GM21526 (cell line): ENCODE measurements around the gene IL1RAPL1.
"Not testable (repeated sequence)": the region's sequence is repeated elsewhere in the genome, so short reads cannot be mapped to it uniquely, and the experiment has no call there.

Experiments used
- ATAC-seq: cut with Tn5 transposase; IDR thresholded peaks from one replicate; pipeline ENCODE4 v1.9.1; 2021; ENCODE audit warnings: moderate library complexity; ENCODE audit not compliant: unreplicated experiment, low FRiP score

The IL1RAPL1 gene

DNA sequence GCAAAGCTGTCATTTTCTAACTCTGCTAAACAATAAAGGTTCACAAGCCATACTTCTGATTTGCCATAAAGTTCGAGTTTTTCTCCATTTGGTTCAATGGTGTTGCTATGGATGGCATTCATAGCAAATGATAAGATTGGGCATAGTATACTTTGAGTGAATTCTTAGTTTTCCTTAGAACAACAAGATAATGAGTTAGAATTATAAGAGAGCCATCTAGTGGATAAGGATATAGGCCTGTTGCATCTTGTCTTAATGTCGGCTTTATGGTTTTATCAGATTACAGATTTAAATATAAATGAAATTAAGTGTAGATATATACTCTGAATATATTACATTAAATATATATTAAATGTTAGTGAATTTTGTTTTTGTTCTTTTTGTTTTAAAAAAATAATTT lies 644.6 kb downstream of the IL1RAPL1 start:
- no peak for ATAC-seq

DNA sequence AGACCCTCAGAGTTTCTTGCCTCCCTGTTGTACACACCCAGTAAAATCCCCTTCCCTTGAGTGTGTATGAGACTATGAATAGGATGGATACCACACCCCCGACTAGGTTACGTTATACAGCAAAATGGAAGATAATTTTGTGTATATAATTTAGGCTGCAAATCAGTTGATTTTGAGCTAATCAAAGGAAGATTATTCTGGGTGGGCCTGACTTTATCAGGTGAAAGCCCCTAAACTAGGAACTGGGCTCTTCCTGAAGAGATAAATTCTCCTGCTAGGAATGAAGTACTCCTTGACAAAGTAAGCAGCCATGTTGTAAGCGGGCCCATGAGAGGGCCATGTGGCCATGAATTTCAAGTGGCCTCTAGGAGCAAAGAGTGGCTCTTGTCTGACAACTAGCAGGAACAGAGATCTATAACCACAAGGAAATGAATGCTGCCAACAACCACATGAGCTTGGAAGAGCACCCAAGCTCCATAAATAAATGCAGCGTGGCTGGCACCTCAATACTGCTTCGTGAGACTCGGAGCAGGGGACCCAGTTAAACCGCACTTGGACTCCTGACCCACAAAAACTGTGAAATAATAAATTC lies 646.4 kb downstream of the IL1RAPL1 start:
- no peak for ATAC-seq

DNA sequence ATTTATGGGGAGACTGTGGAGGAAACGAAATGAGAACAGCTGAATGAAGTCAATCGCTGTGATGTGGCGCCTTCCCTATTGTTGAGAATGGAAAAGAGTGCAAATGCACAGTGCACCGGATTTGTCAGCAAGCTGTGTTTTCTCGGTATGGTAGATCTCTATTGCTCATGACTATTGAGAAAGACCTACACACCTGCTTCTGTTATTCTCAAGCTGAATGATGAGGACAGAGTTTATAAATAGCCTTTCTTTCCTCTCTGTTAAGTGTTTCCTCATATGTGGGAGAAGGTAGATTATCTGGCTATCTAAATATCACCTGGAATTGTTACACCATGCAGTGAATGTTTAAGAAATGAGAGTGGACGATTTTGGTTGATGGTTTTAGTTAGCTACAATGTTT lies 650.7 kb downstream of the IL1RAPL1 start:
- no peak for ATAC-seq

DNA sequence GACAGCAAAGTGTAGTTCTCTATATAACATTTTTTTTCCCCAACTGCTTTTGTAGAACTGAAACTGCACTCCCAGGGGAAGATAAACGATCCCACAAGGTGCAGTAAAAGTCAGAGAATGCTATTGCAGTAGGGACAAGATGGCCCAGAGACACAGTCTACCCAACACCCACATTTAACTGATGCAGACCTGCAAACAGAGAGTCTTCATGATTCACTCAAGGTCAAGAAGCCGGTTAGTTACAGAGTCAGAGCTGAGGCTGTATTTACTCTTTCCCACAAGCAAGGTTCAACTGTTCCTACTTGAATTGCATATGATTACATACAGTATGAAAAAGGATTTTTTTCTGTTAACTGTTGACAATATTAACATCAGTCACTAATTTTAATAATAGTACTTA lies 654.6 kb downstream of the IL1RAPL1 start:
- no peak for ATAC-seq

DNA sequence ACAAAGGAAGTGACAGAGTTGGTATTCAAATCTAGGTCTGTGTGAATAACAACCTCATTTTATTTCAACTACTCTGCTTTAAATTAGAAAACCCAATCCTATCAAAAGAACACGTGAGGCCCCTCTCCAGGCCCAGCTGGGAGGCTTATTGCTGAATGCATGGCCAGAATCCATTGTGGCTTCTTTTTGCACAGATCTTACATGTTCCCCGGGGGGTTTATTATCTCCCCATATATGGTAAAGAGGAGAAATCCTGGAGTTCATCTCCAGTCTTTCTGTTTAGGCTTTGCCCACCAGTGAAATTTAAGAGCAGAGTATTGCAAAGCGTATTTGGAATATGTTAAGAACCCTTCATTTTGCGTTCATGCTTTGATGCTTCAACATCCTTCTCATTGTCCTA lies 655.6 kb downstream of the IL1RAPL1 start:
- ATAC-seq, result no peak

DNA sequence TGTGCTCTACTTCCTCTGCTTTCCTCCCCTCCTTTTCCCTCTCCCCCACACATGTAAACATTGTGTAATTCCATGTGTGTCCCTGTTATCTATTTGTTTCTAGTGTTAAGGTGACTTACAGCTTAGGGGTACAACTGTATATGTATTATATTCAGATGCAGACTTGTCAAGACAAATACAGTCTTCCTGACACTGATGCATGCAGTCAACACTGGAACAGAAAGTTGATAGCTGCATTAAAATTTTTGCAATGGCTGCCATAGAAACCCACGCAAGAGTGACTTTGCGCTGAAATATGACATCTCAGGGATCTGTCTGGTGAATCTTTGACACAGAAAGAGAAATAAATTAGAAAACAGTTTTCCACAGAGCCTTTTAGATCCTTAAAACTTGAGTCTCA lies 656.7 kb downstream of the IL1RAPL1 start:
- no peak for ATAC-seq

DNA sequence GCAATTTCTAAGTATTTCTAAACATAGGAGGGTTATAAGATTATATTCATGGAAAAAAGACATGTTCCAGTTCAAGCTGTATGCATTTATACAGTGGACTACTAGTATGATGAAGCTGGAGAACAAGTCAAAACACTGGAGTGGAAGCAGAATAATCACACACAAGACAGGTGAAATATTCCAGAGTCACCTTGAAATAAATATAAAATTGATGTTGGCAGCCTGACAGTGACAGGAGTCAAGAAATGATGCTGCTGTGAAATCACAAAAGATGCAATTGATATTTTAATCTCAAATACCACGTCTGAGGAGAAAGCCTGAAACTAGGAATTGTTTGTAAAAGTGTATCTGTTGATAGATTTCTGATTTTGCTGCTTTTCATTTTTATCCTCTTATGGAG lies 667.3 kb downstream of the IL1RAPL1 start:
- ATAC-seq, result no peak

DNA sequence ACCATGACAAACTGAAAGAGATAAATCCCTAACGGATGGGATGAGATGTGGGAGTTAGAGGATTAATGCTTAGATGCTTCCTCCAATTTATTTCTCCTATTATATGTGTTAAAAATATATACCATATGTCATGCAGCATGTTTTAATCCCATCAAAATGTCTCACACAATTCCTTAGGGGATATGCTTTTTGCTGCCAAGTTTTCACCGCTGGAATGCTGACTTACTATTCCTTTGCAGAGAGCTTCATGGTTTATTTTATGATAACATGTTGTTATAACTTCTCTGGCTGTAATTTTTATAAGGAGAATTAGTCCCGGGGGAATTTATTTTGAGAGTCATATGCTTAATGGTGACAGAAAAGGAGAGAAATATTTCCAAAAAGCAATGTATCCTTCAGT lies 670.3 kb downstream of the IL1RAPL1 start:
- no peak for ATAC-seq

DNA sequence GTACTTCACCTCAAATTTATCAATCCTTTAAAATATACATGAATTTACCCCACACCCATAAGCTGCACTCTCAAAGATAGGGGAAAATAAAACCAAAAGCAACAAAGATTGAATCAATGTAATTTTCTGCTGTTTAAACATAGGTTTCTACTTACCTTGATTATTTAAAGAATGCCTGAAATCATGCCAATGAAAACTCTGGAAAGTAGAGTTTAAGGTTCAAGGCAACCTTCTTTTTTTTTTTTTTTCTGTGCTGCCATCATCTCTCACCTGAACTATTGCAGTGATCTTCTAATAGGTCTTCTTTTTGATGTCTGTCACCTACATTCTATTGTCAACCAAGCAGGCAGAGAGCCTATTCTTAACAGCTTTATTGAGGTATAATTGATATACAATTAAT lies 682.1 kb downstream of the IL1RAPL1 start:
- no peak for ATAC-seq

DNA sequence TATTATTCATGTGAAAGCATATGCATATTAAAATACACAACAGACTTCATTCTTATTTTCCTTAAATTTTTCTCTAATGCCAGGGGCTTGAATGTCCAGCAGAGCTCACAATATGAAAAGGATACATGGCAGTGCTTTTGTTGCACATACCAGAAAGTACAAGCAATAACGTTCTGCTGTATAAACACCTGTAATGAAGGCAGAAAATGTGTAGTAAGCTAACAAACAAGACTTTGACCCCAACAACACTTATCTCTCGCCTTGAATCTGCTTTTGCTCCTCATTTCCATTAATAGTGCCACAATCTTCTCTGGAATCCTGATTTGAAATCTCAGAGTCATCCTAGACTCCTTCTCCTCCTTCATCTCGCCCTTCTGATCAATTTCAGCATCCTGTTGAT lies 687.3 kb downstream of the IL1RAPL1 start:
- no peak for ATAC-seq

DNA sequence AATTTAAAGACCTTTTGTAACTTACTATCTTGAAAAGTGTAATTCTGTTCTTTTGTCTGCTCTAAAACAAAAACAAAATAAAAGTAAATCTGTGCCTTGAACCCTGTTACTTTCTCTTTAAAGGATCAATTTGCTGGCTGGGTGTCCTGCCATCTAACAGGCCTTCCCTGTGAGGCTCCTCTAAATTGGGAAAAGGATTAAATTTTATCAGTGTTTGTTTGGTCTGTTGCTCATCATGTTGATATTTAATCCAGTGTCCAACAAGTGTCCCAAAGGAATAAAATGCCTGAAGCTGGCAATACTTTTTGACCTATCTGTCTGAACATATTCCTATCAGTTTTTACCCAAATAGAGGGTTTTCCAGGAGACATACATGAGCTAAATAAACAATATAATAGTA lies 688.7 kb downstream of the IL1RAPL1 start:
- ATAC-seq, result no peak

DNA sequence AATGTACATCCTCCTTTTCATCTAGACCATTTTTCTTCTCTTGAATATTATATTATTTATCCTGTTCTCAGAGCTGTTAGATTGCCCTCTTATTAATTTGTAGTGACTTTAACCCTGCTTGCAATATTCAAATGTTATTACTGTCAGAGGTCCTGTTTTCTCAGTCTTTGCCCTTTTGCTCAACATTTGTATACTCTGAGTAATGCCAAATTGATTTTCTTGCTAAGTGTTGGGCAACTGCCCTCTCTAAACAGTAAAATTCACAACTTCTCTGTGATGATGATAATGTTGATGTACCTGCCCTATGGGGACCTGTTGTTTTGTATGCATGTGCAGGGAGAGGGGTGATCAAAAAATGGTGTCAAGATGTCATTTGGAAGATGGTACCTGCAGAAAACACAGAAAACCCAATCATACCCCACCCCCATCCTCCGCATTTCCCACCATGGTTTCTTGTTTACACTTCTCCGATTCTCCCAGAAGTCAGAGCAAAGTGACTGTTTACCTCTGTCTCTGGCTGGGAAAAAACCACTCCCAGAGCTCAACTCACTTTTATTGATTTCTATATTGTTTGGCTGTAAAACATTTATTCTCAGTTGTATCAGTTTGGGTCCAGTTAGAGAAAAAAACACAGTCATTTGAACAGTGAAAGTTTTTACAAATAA lies 694.0 kb downstream of the IL1RAPL1 start:
- no peak for ATAC-seq

DNA sequence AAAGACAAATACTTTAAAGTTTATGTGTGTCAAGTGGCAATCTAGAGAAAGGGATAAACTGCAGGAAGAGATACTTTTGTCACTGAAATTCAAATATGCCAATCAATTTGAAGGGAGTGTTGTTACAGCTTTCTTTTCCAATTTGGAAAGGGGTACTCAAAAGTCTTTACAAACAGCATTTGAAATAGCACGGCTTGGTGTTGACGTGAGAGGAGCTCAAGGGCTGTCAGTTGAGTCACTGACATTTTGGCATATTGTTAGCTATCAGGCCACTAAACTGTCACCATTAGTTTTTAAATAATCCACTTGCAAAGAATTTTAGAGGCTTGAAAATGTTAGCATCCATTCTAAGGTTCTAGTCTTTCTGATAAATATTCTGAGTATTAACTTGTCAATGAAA lies 698.4 kb downstream of the IL1RAPL1 start:
- no peak for ATAC-seq

DNA sequence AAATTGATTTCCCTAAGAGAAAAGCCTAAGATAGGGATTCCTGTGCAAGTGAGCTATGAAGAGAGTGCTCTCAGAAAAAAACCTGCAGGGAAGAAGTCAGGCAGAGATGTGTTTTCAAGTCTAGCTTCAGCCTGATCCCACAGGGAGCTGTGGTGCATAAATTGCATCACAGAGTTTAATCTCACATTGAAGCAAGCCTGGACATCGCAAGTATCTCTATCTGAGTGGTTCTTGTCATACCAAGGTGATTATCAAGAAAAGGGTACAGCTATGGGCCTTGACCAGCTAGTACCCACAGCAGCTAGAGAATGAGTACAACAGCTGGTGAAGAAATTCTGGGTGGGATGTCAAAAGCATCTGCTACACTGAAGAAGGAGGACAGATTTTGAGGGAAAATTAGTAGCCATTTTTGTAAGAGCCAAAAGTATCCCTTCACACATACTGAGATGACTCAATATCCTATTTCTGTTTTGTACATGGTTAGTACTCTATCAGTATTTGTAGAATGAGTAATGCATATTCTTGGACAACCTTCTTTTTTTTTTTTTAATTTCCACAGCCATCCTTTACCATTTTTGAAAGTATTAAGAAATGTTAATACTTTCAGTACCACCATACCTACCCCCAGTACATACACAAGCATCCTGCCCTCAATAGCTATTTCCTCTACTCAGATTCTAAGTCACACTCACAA lies 708.9 kb downstream of the IL1RAPL1 start:
- ATAC-seq, result no peak

DNA sequence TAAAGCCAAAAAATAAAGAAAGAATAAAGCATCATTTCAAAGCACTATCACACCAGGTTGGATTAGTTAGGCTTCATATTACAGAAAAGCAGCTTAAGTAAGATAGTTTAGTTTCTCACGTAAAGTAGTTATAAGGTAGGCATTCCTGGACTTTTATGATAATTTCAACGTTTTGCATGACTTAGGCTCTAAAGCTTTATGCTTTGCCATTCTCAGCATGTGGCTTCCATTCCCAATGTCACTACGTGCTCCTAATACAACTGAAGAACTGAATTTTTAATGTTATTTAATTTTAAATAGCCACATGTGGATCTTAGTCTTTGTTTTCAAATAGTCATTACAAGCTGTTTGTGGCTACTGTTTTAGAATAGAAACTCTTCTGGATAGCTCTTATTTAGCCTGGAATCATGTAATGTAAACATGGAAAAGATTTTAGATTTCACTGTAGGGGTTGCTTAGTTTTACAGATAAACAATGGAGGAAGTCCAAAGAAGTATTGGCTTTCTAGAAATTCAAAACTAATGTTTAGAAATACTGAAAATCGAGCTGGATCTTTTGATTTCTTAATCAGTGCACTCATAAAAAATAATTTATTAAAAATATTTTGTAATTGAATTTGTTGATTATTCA lies 710.0 kb downstream of the IL1RAPL1 start:
- no peak for ATAC-seq

DNA sequence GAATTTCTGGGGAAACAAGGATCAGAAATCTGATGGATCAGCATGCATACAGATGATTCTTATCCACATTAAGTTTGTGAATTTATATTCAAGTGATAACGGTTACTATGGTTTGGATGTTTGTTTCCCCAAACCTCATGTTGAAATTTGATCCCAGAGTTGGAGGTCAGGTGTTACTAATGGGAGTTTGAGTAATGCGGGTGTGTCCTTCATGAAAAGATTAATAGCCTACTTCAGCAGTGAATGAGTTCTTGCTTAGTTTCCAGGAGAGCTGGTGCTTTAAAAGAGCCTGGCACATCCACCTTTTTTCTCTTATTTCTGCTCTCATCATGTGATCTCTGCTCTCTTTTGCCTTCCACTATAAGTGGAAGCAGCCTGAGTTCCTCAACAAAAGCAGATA lies 712.4 kb downstream of the IL1RAPL1 start:
- ATAC-seq, result no peak

DNA sequence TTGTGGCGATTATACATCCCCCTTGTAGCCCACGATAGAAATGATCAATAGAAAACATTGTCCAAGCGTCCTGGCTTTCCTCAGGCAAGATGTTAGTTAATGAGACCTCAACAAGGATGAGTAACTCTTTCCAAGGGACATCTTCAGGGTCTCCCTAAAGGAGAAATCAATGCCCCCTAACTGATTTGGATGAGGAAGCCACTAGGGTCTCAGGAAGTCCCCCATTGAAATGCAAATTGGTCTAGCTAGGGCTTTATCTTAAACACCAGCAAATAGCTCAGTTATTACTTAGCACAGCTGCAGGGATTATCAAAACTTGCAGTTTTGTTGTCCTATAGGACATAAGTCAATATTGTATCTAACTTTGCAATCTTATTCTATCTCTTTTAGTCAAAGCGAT lies 721.5 kb downstream of the IL1RAPL1 start:
- no peak for ATAC-seq

DNA sequence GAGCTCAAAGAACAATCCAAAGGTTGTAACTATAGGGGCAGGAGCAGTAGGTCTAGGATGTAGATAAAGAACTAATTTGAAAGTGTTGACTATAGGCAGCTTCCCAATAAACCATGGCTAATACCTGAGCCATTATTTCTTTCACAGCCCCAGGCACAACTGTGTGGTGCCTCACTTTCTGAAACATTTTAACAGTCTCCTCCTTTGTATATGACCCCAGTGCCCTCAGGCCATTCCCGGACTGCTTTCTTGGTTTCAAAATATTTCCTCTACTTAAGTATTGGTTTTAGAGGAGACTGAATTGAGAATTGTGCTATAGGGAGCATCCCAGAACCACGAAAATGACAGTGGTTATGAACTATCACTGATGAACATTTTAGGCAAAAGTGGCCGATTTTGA lies 728.7 kb downstream of the IL1RAPL1 start:
- ATAC-seq, result no peak

DNA sequence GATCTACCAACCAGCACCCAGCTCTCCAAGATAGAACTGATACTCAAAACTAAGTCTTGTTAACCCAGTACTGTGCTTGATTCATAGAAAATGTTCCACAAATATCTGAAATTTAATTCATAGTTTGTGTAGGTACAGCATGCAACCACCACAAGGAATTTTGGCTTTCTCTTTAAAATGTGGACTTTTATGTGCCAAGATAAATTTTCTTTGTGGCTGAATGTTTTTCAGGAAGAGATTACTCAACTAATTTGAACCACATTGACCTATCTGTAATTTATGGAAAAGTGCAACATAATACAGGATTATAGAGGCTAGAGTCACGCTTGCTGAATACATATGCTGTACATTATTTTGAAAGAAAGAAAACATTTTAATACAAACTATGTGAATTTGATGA lies 730.8 kb downstream of the IL1RAPL1 start:
- ATAC-seq, result no peak

DNA sequence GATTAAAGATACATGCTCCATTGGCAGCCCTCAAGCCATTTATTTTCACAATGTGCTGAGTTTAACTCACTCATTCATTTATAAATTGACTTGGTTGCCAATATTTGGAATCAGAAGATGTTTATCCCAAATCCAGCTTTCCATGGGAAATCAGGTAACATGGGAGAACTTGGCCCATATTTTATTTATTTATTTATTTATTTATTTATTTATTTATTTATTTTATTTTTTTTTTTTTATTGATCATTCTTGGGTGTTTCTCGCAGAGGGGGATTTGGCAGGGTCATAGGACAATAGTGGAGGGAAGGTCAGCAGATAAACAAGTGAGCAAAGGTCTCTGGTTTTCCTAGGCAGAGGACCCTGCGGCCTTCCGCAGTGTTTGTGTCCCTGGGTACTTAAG lies 745.2 kb downstream of the IL1RAPL1 start:
- not testable (repeated sequence) for ATAC-seq

DNA sequence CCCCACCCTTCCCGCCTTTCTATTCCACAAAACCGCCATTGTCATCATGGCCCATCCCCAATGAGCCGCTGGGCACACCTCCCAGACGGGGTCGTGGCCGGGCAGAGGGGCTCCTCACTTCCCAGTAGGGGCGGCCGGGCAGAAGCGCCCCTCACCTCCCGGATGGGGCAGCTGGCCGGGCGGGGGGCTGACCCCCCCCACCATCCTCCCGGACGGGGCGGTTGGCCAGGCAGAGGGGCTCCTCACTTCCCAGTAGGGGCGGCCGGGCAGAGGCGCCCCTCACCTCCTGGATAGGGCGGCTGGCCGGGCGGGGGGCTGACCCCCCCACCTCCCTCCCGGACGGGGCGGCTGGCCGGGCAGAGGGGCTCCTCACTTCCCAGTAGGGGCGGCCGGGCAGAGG lies 745.8 kb downstream of the IL1RAPL1 start:
- ATAC-seq, result not testable (repeated sequence)

DNA sequence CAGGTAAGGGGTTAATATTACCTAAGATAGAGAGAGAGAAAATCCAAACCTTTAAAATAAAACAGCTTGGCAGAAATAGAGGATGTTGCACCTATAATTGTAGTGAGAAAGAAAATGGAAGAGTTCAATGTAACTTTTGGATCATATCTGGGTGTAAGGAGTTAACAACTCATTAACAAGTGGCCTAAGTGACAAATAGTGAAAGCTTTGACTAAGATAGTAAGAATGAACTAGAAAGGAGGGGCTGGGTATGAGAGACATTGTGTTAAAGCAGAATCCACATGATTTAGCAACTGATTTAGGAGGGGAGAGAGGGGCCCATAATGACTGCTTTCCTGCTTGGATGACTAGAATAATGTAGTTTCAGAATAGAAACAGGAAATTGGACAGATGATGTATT lies 761.0 kb downstream of the IL1RAPL1 start:
- no peak for ATAC-seq
